ENCODE results near the gene SLC15A4. TPM values are rescaled to one million over a fixed set of nuclear protein-coding genes. Genes with fewer than 3 reads are reported as not detected.
"Not testable (repeated sequence)": the region's sequence is repeated elsewhere in the genome, so short reads cannot be mapped to it uniquely, and the experiment has no call there.

SLC15A4 gene
- polyA plus RNA-seq, 3 donors, result 6.5 to 12.4 (median 10.4) TPM

DNA sequence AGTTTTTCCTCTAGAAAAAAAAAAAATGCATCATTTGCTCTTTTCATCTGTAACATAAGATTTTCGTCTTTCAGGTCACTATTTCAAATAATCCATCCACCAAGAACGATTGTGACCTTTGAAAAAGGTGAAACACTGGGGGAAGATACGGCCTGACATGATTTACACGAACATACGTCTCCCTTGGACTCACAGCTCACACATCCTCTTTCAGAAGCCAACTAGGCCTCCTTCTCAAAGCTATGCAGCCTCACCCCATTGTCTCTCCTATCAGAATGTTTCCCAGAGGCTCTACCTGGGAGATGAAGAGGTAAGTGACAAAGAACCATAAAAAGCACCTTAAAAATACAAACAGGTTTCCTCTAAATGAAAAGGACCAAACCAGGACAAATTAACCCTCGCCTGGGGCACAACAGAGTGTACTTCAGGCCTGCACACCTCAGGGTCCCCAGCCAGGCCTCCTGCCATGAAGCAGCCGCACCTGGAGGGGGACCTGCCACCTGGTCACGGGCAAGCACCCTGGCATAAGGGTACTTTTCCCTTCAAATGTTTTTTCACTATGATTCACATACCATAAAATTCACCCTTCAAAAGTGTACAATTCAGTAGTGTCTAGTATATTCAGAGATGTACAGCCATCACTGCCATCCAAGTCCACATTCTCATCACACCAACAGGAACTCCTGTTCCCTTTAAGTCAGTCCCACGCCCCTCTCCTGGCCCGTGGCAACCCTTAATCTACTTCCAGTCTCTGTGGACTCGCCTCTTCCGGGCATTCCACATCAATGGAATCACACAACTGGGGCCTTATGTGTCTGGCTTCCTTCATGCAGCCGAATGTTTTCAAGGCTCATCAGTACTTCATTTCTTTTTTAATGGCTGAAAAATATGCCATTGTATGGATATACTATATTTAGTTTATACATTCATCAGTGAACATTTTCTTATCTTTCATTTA is 5.4 kb downstream of the SLC15A4 start:
- no peak overlapping the region for H3K27ac ChIP-seq (ENCODE audit: low read depth, low read length)
- WGBS, 3 donors, result 47 to 64% (median 55%) methylated on average over 13 of the region's 13 CpGs

DNA sequence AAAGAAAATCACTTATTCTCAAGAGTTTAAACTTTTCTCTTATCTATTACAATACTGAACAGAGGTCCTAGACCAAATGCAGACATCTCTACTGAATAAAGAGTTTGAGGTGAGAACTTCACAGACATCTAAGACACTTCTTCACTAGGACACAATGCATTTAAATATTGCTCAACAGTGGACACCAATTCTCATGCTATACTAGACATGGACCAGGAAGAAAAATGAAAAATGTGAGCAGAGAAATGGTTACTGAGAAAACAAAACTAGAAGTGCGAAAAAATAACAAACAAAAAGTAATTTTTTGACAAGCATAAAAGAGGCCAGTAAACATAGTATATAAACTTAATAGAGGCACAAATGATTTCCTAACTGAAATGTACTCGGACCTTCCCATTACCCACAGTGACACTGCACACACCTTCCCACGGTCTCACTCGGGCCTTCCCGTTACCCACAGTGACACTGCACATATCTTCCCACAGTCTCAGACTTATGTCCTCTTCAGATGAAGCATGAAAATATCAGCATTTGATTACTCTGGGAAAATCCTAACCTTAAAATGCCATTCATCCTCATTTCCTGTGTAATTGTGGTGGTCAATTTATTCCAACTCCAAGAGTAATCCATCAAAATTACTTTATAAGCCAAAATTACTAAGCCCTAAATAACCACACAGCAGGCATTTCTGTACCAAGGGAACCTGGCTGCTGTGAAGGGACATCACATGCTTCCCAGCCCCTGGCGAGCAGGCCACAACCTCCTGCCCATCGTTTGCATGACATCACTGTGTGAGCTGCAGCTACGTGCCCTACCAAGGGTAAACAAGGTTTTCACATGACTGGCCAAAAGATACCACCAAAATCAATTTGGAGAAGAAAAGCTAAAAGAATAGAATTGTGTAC is 6.4 kb downstream of the SLC15A4 start:
- WGBS, 3 donors, result 44 to 48% (median 44%) methylated on average over 8 of the region's 8 CpGs
- H3K27ac ChIP-seq (ENCODE audit: low read depth, low read length), result no peak overlapping the region

DNA sequence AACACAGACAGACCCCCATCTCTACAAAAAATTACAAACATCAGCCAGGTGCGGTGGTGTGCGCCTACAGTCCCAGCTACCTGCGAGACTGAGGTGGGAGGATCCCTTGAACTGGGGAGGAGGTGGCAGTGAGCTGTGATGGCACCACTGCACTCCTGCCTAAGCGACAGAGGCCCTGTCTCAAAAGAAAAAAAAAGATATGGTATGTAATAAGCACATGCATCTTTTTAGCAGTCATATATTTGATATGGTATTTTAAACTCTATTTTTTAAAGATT is 7.2 kb downstream of the SLC15A4 start:
- no peak overlapping the region for H3K27ac ChIP-seq (ENCODE audit: low read depth, low read length)
- 94 to 99% (median 94%) methylated on average over 4 of the region's 4 CpGs for WGBS, 3 donors

DNA sequence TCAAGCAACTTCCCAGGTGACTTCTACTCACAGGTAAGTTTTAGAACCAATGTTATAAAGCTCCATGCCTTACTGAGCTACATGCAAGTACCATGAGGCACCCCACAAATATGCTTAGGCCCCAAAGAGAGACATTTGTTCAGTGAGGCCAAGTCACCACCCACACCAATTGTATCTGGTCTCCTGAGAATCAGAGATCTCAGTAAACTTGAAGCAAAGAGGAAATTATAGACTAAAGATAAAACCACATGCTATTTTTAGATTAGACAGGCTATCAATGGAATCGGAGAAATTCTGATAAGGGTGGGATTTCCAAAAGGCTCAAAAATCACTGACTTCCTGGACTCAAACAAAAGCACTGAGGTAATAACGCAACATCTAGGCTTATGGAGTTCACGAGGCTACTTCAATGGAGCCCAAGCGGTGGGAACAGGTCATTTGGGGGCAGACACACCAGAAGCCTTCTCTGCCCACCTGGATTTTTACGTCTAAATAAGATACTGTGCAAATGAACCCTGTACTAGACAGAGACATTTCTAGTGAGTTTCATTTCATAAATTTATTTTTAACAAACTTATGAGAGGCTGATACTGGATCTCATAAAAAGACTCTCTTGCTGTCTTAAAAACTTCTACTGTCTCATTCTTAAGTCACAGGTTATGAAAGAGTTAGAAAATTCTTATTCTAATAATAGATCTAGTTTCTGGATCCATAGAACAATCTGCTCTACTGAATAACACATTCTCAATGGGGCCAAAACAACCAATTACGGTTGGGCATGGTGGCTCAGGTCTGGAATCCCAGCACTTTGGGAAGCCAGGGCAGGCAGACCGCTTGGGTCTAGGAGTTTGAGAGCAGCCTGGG is 7.7 kb downstream of the SLC15A4 start:
- WGBS, 3 donors, result 76 to 85% (median 84%) methylated on average over 7 of the region's 7 CpGs
- H3K27ac ChIP-seq (ENCODE audit: low read depth, low read length), result no peak overlapping the region

DNA sequence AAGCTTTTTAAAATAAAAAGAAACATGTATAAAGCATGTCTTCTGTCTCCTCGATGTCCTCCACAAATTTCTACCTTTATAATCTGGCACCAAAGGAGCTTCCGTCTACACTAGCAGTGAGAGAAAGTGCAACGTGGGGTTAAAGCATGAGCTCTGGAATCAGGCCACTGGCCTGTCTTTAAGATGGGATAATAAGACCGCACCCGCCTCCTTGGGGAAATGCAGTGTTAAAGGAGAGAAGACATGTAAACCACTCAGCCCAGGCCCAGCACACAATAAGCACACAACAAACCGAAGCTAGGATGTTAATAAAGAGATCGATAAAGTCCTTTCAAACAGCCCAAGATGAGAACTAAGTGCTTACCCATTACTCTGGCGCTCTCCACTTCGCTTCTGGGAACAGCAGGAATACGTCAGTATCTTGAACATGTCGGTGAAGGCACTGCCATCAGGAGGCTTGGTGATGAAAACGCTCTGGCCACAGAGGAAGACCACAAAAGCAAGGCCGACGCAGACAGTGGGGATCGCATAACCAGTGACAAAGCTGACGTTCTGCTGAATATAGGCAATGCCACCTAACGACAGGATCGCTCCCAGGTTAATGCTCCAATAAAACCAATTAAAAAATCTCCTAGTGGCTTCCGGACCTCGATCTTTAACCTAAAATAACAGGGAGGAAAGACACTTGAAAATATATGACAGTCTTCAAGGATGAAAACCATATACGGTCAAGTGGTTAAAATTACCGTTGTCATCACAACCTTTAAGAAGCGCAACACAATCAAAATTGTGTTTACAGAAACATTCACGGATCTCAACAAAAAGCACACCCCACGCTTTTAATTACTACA is 9.1 kb downstream of the SLC15A4 start:
- H3K27ac ChIP-seq (ENCODE audit: low read depth, low read length), result no peak overlapping the region
- WGBS, 3 donors, result 79 to 94% (median 83%) methylated on average over 25 of the region's 25 CpGs

- no peak overlapping the region for H3K27ac ChIP-seq (ENCODE audit: low read depth, low read length)
- WGBS, 3 donors, result 78 to 79% (median 78%) methylated on average over 10 of the region's 10 CpGs
These were observed 9.9 kb downstream of the SLC15A4 start for GRCh38 chr12:128813883-128814282.

DNA sequence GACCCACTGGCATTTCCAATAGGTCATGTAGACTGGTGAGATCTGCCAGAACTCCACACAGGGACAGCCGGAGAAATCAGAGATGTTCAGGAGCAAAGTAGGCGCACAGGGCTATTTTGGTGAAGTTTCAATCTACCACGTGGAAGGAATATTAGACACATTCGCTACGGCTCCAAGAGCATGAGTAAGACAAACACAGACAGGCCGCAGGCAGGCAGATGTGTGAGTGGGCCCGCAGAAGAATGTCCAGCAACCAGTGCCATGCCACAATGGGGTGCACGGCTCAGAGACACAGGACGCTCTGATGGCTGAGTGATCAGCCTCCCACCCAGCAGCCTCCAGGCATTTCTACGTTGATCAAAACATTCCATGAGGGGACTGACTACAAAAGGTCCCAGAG is 10.4 kb downstream of the SLC15A4 start:
- WGBS, 3 donors, result 86 to 96% (median 88%) methylated on average over 10 of the region's 10 CpGs
- no peak overlapping the region for H3K27ac ChIP-seq (ENCODE audit: low read depth, low read length)

GRCh38 chr12:128811806-128812205 is 12.0 kb downstream of the SLC15A4 start:
- 80 to 85% (median 82%) methylated on average over 9 of the region's 9 CpGs for WGBS, 3 donors
- H3K27ac ChIP-seq (ENCODE audit: low read depth, low read length), result no peak overlapping the region

- no peak overlapping the region for H3K27ac ChIP-seq (ENCODE audit: low read depth, low read length)
- whole genome bisulfite sequencing, 3 donors, result 53 to 66% (median 56%) methylated on average over 14 of the region's 14 CpGs
These were observed 13.3 kb downstream of the SLC15A4 start for GRCh38 chr12:128810182-128811127.

DNA sequence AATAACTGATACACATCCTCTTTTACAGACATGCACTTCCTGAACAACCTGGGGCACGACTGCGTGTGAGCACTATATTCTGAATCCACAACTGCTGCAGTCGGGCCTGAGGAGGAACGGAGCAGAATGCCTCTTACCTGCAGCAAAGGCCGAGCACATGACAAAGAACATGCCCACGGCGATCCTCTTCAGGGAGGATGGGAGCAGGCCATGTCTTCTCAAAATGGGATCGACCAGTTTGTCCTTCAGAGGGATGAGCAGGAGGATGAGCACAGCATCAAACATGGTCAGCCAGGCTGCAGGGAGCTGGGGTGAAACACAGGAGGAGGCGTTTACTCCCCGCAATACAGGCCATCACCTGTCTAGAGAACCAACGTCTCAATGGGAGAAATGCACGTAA is 15.1 kb downstream of the SLC15A4 start:
- 88 to 90% (median 89%) methylated on average over 12 of the region's 12 CpGs for WGBS, 3 donors
- H3K27ac ChIP-seq (ENCODE audit: low read depth, low read length), result no peak overlapping the region

- H3K27ac ChIP-seq (ENCODE audit: low read depth, low read length), result no peak overlapping the region
These were observed 16.5 kb downstream of the SLC15A4 start for GRCh38 chr12:128807161-128807724.

GRCh38 chr12:128806573-128806972 is 17.2 kb downstream of the SLC15A4 start:
- no peak overlapping the region for H3K27ac ChIP-seq (ENCODE audit: low read depth, low read length)
- WGBS, 3 donors, result 85 to 91% (median 86%) methylated on average over 8 to 9 of the region's 9 CpGs

More at GRCh38 chr12:128807161-128807724, 16.5 kb downstream of the SLC15A4 start:
- WGBS, 3 donors, result 87 to 95% (median 89%) methylated on average over 14 of the region's 14 CpGs

DNA sequence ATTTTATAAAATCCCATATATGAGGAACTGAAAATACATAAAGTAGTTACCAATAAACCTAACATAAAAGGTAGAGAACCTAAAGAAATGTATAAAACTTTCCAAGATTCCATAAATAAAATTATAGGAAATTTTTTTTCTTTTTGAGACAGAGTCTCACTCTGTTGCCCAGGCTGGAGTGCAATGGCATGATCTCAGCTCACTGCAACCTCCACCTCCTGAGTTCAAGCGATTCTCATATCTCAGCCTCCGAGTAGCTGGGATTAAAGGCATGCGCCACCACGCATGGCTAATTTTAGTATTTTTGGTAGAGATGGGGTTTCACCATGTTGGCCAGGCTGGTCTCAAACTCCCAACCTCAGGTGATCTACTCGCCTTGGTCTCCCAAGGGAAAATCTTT is 18.4 kb downstream of the SLC15A4 start:
- H3K27ac ChIP-seq (ENCODE audit: low read depth, low read length), result not testable (repeated sequence)
- 97 to 100% (median 99%) methylated on average over 5 of the region's 5 CpGs for WGBS, 3 donors

- WGBS, 3 donors, result 97 to 99% (median 97%) methylated on average over 8 of the region's 8 CpGs
- no peak overlapping the region for H3K27ac ChIP-seq (ENCODE audit: low read depth, low read length)
These were observed 19.0 kb downstream of the SLC15A4 start for GRCh38 chr12:128804762-128805161.

DNA sequence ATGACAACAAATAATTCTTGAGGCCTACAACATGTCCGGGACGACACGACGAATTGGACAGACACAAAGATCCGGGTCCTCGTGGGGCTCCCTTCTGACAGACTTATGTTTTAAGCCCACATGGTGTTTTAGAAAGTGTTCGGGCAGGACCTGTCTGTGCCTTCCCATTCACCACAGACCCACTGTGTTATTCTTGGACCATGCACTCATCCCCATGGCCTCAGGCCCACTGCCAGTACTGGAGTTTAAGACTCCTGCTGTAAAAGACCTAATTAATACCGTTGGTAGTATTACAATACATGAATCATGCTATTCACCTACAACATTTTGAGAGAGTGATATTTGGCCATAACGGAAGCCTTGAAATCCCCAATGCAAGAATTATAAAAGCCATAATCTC is 20.0 kb downstream of the SLC15A4 start:
- 98% methylated on average over 9 of the region's 9 CpGs for WGBS, 3 donors
- no peak overlapping the region for H3K27ac ChIP-seq (ENCODE audit: low read depth, low read length)

GRCh38 chr12:128802756-128803155 is 21.0 kb downstream of the SLC15A4 start:
- H3K27ac ChIP-seq (ENCODE audit: low read depth, low read length), result no peak overlapping the region
- WGBS, 3 donors, result 90 to 95% (median 94%) methylated on average over 13 of the region's 13 CpGs

Data from adipose tissue (tissue), 3 donors.